Erythroblast (primary cell): Measurements from ENCODE around the gene SCLY.
A peak's percentile ranks its signal among the peaks of the same experiment; 100 is the strongest.
"Not testable (repeated sequence)": the region's sequence is repeated elsewhere in the genome, so short reads cannot be mapped to it uniquely, and the experiment has no call there.

Experiments
- DNase-seq, 2 experiments: peaks; one replicate each; lab custom pipeline; 2025; lab: John Stamatoyannopoulos, UW
- GATA1 ChIP-seq: IDR thresholded peaks from 2 replicates; pipeline ENCODE4 v1.6.1; 2011; ENCODE audit warnings: low read depth, mild to moderate bottlenecking, control low read depth, low read length, moderate library complexity
- POLR2A ChIP-seq: IDR thresholded peaks from 2 replicates; pipeline ENCODE4 v1.6.1; 2011; ENCODE audit warnings: mild to moderate bottlenecking, low read length

SCLY gene

GRCh38 chr2:238055841-238056240, 5.0 kb upstream of the SCLY start:
- no peak for DNase-seq
- TF ChIP-seq POLR2A (no peak), GATA1 (no peak)

GRCh38 chr2:238057696-238058575, 2.9 kb upstream of the SCLY start:
- not testable (repeated sequence) for DNase-seq

- no peak for DNase-seq
These were observed 1.3 kb upstream of the SCLY start for GRCh38 chr2:238059505-238059904.

GRCh38 chr2:238060096-238060541, 682 bp upstream of the SCLY start:
- peak in 1 of 2 experiments; percentile 73 for DNase-seq
- no peak for TF ChIP-seq POLR2A
- no peak for TF ChIP-seq GATA1

More at GRCh38 chr2:238059505-238059904, 1.3 kb upstream of the SCLY start:
- no peak for TF ChIP-seq GATA1
- no peak for TF ChIP-seq POLR2A

DNA sequence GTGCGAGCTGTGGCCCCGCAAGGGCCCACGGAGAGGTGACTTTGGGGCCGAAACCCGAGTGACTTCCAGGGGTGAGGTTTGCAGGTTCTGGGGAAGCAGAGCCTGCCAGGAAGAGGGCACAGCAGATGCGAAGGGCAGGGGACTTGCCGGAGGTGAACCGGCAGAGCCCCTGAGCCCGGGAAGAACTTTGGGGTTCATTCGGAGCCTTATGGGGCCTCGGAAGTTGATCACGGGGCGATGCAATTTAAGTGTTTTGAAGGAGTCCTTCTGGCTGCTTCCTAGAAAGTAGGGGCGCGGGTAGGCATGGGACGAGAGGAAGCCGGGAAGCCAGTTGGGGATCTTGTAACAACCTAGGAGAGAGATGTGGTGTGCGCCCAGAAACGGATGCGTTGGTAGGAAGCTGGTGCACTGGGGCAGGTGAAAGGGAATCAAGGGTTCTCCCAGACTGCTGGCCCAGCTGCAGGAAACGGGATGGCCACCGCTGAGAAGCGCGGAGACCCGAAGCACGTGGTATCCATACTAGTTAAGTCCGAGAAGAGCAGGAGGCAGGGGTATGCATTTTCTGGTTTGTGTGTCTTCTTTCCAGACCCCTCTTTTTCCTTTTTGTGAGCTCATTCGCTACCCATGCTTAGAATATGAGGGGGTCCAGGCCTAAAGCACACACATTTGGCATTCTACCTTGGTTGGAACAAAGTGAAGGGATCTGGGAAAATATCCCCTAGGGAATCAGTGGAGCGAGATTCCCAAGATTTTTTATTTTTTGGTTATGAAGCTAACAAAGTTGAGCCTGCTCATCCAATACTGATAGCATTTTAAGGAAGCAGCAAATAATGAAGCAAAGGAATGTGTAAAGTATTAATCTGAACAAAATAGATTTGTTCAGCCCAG, 758 bp downstream of the SCLY start:
- TF ChIP-seq GATA1 (no peak), POLR2A (no peak)
- DNase-seq, result peak; percentile 50 to 64

DNA sequence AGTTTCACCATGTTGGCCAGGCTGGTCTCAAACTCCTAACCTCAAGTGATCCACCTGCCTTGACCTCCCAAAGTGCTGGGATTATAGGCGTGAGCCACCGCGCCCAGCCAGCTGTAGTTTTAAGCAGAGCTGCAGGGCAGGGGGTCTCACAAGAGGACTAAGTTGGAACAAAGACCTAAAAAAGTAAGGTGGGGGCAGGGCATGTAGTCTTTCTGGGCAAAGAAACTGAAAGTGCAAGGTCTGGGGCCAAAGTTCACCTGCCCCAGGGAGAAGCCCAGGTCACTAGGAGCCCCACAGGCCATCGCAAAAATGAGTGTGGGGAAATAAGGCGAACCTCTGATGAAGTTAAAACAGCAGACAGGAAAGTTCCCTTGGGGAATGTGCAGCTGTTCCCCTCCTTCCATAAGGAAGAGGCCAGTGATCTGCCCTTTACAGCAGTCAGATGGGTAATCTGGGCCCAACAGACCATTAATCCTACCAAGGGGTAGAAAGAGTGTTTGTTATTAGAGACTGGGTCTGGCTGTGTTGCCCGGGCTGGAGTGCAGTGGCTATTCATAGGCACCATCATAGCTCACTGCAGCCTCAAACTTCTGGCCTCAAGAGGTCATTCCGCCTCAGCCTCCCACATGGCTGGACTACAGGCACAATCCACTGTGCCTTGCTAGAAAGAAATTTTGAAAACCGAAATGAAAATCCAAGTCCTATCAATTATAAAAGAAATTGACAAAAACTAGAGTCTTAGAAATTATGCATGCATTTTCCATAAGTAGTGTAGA, 2.8 kb downstream of the SCLY start:
- DNase-seq, result no peak
- TF ChIP-seq POLR2A (no peak), GATA1 (no peak)

- TF ChIP-seq POLR2A (no peak), GATA1 (no peak)
- DNase-seq, result no peak
These were observed 3.6 kb downstream of the SCLY start for GRCh38 chr2:238064376-238064775.

DNA sequence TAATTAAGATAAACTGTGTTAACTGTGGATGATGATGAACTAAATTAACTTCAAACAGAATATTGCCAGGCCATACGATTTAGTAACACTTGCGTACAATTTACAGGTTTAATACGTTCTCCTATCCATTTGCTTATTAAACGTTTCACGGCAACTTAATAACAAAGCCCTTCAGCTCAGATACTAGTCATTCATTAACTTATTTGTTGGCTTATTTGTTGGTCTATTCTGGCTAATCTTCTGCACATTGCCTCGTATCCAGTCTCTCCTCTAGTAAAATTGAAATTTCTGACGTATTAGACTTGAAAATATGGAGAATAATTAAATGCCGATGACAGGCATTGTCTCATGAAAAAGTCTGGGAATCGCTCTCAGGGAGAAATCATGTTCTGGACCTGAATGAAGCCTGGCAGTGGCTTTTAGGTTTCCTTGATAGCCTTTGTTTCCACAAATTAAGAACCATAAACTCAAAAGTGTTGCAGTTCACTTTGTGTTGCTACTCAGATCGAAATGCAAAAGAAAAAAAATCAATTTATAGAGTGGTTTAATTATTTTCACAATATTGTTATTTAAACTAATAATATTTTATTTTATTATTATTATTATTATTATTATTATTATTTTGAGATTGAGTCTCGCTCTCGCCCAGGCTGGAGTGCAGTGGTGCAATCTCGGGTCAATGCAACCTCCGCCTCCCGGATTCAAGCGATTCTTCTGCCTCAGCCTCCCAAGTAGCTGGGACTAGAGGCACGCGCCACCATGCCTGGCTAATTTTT, 4.5 kb downstream of the SCLY start:
- no peak for DNase-seq
- no peak for TF ChIP-seq POLR2A
- TF ChIP-seq GATA1, result no peak

- no peak for DNase-seq
- TF ChIP-seq GATA1, result no peak
- TF ChIP-seq POLR2A, result no peak
These were observed 5.4 kb downstream of the SCLY start for GRCh38 chr2:238066218-238066617.

GRCh38 chr2:238066718-238067117, 5.9 kb downstream of the SCLY start:
- not testable (repeated sequence) for DNase-seq

GRCh38 chr2:238067939-238068338, 7.1 kb downstream of the SCLY start:
- TF ChIP-seq GATA1, result no peak
- no peak for TF ChIP-seq POLR2A
- no peak for DNase-seq

DNA sequence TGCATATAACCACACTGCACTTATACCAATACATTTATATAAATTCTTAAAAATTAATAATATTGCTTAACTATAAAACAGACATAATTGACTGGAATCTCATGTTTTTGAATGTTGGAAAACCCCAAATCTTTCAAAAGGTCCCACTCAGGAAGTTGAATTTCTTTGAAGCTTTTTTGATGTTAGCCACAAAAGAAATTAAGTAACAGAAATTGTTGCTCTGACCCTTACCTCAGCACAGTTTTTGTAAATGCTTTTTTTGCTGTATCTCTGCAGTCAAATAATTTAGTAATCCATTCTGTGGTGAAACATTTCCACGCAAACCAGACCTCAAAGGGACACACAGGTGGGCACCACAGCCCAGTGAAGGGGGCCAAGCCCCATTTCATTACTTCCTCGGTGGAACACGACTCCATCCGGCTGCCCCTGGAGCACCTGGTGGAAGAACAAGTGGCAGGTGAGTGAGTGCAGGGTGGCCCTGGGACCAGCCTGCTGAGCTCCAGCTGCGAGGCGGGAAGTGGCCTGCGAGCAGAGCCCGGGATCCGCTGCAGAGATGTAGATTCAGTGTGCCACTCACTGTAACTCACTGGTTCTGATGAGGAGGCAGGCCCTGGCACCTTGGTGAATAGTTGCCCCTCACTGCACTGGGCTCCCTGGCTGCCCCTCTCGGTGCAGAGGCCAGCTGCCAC, 8.4 kb downstream of the SCLY start:
- TF ChIP-seq POLR2A (no peak), GATA1 (no peak)
- DNase-seq, result no peak
